NCI-H226 (cell line): Measurements from ENCODE around the gene ACAA1.
"Not testable (repeated sequence)": the region's sequence is repeated elsewhere in the genome, so short reads cannot be mapped to it uniquely, and the experiment has no call there.

ENCODE experiments used
- DNase-seq: peaks from one replicate; pipeline ENCODE4 v3.0.0-alpha.2; 2015

ACAA1 gene

DNA sequence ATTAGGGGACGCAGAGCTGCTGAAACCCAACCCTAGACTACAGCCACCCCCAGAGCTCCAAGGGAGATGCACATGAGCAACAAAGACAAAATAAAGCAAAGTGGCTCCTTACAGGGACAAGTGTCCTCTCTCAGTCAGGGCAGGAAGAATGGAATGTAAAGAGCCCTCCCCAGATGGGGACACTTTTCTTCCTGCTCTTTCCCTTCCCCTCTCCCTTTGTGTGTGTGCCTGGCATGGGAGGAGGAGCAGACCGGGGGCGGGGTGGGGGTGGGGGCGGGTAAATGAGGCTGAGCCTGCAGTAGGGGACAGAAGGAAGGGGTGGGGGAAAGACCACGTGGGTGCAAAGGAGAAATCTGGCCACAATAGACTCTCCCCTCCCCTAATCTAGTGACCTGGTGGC, 37.4 kb downstream of the ACAA1 start:
- DNase-seq, result no peak

DNA sequence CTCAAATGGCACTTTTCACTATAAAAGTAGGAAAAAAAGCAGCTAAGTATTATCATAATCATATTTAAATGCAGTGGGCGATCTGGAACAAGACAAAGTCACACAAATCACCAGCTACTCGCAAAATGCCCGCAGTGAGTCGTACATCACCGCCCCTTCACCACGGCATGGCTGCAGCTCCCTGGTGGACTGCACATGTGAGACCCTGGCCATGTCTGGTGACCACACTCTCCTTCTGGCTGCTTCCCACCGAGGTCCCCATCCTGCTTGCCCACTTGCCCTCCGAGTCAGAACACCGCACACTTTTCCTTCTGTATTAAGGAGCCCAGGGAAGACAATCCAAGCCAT, 38.6 kb downstream of the ACAA1 start:
- no peak for DNase-seq

DNA sequence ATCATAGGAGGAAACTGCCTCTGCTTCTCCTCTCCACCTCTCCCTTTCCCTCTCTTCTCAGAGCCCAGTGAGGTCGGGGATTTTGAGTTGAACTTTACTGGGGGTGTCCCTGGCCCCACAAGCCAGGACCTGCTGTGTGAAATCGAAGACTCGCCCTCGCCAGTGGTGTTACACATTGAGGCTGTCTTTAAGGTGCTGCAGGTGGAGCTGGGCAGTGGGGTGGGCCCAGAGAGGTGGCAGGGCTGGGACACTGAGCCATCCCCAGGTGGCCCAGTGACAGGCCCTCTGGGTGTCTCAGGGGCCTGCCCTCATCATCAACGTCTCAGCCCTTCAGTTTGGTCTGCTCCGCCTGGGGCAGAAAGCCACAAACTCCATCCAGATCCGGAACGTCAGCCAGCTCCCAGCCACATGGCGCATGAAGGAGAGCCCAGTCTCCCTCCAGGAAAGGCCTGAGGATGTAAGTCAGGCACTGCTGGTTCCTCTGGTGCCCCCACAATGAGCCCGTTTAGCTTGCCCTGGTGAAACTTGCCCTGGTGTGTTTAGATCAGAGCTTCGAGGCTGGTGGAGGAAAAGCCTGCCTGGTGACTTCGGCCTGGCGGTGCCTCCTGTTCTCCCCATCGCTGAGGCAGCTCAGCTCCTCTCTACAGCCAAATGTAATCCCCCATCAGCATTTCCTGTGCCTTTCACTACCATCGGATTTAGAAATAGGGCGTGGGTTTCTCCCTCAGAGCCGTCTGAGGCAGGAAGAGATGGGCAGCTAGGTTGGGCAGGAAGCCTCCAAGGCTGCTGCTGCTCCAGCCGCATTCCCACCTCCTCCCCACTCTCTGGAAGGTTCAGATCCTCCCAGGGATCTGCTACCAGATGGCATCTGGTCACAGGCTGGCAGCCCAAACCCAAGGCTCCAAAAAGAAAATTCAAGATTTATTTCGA, 39.2 kb downstream of the ACAA1 start:
- DNase-seq, result no peak

DNA sequence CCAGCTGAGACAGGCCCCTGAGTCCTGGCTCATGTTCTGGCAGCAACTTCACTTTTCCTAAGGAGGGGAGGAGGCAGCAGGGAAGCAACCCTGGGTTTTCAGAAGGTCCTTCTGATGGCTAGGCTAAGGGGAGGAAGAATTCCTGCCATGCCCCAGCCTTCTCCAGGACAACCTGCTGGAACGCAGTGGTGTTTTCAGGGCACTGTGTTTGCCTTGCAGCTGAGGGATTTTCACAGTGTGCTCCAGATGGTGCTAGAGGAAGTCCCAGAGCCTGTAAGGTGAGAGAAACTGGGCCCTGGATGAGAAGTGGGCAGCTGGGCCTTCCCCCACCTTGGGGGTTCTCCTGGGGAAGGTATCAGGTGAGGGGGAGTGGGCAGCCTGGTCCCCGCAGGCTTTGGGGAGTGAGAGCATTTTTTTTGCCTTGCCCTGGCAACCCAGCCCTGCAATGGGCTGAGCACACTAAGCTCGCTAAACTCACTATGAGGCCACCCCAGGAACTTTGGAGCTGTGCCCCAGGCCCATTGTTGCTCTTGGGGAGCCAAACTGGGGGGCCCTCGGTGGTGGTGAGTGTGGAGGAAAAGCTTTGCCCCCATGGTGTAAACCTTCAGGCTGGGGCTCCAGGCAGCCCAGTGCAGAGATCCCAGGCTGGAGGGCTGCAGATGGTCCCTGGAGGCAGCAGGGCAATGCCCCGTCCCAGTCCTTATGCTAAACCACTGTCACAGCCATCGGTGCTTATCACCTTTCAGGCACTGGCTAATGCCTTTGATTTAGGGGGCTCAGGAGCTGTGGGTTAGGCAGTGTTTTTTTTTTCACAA, 41.1 kb downstream of the ACAA1 start:
- DNase-seq, result no peak

DNA sequence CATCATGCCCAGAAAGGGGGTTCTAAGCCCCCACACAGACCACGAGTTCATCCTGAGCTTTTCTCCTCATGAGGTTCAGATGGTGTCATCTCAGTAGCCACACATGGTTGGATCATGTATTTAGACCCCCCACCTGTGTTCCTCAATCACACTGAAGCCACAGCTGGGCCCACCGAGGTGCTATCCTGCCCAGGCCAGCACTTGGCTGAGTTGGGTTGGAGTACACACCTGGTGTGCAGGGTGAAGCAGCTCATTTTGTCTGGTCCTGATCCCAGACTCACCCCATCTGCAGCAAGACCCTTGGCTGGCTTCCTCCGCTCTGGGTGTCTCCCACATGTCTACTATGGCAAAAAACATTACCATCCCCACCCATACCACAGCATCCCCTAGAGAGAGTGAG, 41.9 kb downstream of the ACAA1 start:
- DNase-seq, result no peak

DNA sequence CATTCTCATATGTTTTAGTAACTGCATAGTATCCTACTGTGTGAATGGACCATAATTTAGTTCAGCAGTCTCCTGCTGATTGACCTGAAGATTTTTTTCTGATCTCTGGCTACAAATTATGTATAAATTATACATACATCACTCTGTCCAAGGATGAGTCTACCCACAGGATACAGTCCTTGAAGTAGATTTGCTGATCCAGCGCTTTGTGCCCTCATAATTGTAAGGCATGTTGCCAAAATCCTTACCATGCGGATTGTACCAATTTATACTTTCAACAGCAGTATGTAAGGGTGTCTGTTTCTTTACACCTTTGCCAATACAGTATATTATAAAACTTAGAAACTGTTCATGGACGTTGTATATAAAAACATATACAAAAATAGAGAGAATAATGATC, 46.5 kb downstream of the ACAA1 start:
- DNase-seq, result no peak

DNA sequence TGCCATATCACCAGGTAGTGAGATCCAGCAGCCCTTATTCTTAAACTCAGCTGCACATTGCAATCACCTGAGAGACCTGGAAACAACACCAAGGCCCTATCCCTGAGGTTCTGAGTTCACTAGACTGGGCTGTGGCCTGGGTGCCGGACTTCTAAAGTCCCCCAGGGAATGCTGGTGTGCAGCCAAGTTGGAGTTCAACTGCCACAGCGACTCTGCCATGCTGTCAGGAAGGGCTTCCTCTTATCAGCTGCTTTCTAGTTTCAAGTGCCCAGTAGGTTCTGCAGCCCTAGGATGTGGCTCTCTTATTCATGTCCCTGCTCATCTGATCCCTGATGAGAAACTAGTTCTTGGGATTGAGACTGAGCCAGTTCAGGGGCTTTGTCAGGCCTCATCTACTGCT, 47.8 kb downstream of the ACAA1 start:
- DNase-seq, result no peak

DNA sequence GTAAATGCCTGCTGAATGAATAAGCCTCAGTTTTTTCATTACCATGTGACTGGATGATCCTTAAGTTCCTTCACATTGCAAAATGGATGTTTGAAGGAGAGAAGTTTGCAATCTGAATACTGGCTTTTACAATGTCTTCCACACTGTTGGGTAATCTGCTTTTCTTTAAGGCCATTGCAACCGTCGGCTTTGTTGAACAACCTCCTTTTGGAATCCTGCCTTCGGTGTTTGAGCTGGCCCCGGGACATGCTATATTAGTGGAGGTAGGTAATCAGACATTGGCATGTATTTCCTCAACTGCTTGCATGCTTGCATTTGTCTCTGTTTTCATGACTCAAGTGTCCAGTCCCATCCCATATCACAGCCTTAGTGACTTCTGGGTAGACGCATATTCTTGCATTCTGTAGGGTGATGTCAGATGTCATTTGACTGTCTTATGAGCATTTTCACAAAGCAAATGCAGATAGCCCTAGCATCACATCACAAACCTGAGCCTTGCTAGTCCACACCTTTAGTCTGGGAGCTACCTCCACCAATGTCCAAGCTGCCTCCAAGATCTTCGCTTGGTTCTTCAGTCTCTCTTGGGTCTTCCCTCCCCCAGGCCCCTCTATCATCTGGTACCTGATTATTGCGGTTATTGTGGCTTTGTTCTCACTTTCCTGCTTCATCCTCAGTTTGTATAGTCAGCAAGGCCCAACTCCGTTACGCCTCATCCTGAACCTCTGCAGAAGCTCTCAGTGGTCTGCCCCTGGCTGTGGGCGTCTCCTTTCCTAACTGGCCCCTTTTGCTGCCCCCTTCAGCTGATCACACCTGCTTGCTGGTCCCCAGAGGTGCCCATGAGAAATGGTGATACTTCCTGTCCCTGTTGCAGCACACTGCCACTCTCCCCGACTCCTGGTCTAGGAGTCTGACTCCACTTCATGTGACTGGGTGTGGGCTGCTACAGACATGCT, 48.5 kb downstream of the ACAA1 start:
- DNase-seq, result no peak

DNA sequence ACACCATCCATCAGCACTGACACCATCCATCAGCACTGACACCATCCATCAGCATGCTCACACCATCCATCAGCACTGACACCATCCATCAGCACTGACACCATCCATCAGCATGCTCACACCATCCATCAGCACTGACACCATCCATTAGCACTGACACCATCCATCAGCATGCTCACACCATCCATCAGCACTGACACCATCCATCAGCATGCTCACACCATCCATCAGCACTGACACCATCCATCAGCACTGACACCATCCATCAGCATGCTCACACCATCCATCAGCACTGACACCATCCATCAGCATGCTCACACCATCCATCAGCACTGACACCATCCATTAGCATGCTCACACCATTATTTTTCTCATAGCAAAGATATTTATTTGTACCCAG, 49.6 kb downstream of the ACAA1 start:
- DNase-seq, result not testable (repeated sequence)

DNA sequence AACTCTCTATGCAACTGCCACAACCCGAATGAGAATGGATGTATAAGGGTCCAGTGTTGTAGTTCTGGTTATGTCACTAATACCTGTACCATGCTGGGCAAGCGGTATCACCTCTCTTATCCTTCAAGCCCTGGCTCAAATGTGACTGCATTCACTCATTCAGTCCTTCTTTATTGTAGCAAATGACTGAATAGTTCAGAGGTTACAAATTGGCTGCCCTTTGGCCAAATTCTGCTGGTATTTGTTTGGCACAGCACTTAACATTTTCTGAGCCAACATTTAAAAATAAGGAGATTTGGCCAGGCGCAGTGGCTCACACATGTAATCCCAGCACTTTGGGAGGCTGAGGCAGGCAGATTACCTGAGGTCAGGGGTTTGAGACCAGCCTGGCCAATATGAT, 50.4 kb downstream of the ACAA1 start:
- DNase-seq, result no peak

DNA sequence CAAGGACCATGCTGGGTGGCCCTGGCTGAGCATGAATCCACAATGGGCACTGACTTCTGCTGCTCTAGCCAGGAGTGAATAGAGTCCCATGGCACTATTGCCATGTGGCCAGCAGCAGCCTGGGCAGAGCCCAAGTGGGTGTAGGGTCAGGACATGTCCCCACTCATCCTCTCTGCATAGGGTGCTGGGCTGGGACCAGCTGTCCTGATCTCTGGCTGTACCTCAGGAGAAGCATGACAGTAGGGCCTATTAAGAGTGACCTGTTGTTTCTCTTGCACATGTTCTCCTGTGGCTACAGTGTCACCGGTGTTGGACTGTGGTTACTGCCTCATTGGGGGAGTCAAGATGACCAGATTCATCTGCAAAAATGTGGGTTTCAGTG, 51.0 kb downstream of the ACAA1 start:
- no peak for DNase-seq

DNA sequence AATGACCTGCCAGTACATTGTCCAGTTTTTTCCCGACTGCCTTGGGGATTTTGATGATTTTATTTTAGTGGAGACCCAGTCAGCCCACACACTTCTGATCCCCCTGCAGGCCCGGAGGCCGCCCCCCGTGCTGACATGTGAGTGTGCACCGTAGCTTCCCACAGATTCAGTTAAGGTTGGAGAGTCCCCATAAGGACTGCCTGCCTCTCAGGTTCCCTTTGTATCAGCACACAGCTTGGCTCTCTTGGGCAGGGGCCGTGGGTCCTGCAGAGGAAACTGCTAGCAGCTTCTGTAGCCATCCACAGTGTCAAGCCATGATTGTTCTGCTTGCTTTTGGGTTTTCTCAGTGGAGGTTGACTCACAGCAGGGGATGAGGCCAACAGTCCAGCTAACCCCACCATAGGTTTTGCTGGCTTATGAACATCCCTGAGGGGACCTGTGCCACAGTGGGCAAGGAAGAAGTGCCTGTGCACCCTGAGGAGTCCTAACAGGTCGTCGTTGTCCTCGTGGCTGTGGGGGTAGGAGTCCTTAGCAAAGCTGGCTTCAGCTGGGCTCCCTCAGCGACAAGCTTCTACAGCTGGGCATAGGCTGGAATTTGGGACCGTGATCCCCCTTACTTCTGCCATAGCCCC, 51.5 kb downstream of the ACAA1 start:
- no peak for DNase-seq

DNA sequence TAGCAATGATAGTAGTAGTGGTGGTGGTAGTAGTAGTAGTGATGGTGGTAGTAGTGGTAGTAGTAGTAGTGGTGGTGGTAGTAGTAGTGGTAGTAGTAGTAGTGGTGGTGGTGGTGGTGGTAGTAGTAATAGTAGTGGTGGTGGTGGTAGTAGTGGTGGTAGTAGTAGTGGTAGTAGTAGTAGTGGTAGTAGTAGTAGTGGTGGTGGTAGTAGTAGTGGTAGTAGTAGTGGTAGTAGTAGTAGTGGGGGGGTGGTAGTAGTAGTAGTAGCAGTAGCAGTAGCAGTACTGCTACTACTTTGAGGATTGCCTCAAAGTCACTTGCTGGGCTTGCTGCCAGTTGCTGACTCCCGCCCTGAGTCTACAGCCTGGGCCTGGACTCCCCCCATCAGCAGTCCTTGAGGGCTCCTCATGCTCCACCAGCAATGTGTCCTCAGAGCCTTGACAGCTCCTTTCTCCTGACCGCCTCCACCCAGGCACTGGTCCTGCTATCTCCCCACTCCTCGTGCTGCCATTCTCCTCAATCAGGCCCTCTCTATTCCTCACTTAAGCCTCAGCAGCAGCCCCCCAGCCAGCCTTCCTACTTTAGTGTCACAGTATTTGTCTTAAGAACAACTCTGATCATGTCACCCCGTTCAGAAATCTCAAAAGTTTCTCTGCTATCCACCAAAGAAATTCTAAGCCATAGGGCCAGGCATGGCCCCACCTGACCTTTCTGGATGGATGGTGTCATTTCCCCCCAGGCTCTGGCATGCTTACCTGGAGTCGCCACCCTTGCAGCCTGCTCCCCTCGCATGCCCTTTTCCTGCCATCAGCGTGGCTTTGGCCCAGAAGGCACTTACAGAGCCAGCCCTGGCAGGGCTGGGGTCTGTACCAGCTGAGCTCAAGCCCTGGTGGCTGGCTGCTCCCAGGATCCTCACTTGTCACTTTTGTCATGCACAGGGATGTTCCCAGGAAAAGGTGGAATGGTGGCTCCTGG, 52.3 kb downstream of the ACAA1 start:
- DNase-seq, result no peak

DNA sequence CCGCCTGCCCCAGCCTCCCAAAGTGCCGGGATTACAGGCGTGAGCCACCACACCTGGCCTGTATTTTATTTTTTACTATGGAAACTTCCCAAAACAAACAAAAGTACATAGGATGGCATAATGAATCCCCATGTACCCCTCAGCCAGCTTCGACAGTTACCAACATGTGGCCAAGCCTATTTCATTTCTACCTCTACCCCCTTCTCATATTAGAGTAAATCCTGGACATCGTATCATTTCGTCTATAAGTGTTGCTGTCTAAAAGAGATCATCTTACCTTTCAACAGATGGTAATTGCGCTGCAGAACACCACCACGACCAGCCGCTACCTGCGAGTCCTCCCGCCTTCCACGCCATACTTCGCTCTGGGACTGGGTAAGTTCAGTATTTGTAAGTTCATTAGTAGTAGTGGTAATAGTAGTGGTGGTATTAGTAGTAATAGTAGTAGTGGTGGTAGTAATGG, 53.0 kb downstream of the ACAA1 start:
- DNase-seq, result no peak

DNA sequence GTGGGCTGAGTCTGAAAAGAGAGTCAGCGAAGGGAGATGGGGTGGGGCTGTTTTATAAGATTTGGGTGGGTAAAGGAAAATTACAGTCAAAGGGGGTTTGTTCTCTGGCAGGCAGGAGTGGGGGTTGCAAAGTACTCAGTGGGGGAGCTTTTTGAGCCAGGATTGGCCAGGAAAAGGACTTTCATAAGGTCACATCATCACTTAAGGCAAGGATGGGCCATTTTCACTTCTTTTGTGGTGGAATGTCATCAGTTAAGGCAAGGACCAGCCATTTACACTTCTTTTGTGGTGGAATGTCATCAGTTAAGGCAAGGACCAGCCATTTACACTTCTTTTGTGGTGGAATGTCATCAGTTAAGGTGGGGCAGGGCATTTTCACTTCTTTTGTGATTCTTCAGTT, 53.7 kb downstream of the ACAA1 start:
- not testable (repeated sequence) for DNase-seq

DNA sequence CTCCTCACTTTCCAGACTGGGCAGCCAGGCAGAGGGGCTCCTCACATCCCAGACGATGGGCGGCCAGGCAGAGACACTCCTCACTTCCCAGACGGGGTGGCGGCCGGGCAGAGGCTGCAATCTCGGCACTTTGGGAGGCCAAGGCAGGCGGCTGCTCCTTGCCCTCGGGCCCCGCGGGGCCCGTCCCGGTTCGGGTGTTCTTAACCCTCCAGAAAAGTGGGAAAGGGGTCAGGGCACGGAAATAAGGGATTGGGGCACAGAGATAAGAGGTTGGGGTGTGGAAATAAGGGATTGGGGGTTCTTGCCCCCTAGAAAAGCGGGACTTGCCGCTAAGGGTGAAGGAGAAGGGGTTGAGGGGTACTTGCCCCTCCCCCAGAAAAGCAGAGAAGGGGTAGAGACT, 54.6 kb downstream of the ACAA1 start:
- not testable (repeated sequence) for DNase-seq

DNA sequence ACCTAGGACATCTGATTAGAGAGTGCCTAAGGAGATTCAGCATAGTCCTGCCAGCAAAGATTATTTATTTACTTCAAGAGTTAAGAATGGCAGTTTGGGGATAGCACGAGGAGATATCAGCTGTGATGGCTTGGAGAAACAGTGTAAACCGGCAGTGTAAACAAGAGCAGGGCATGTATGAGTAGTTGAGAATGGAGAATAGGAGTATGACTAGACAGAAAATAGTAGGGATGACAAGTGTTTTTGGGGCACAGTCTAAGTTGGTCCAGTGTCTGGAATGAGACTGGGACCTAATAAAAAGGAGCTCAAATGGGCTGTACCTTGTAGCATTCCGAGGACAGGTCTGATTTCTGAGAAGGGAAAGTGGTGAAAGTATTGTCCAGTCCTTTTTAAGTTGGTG, 59.9 kb downstream of the ACAA1 start:
- not testable (repeated sequence) for DNase-seq
